Activated CD8-positive, alpha-beta T cell treated with anti-CD3 and anti-CD28 coated beads for 36 hours (primary cell): ENCODE measurements around the gene CHD9. TPM values are rescaled to one million over a fixed set of nuclear protein-coding genes. Genes with fewer than 3 reads are reported as not detected.

Experiments used
- ATAC-seq: fragments of 200-7000 bp; cut with Tn5 transposase; one replicate; pipeline ENCODE4 v1.10.0; 2021; ENCODE audit warnings: mild to moderate bottlenecking, moderate library complexity
- CTCF ChIA-PET: fragments of 350-600 bp; sonication (Branson Sonifier 250); formaldehyde crosslinking; loops from one replicate; lab custom pipeline; 2021; ENCODE audit warnings: antibody characterized with exemption; lab: Charles Lee
- POLR2A ChIA-PET: fragments of 350-600 bp; sonication (Branson Sonifier 250); formaldehyde crosslinking; loops from one replicate; lab custom pipeline; 2021; ENCODE audit warnings: antibody characterized with exemption; lab: Charles Lee
- DNase-seq: peaks from one replicate; pipeline ENCODE4 v3.0.0-alpha.2; 2020
- H3K27ac Mint-ChIP-seq: one replicate; pipeline ENCODE4 v1.8.0; 2021; ENCODE audit warnings: mild to moderate bottlenecking, mixed read lengths
- H3K27me3 Mint-ChIP-seq: one replicate; pipeline ENCODE4 v1.8.0; 2021; ENCODE audit warnings: mixed read lengths
- H3K36me3 Mint-ChIP-seq: one replicate; pipeline ENCODE4 v1.8.0; 2021; ENCODE audit warnings: low read depth, mixed read lengths
- H3K4me1 Mint-ChIP-seq: one replicate; pipeline ENCODE4 v1.8.0; 2021; ENCODE audit warnings: low read depth, mixed read lengths
- H3K4me3 Mint-ChIP-seq: one replicate; pipeline ENCODE4 v1.8.0; 2021; ENCODE audit warnings: mild to moderate bottlenecking, moderate library complexity, mixed read lengths
- H3K9me3 Mint-ChIP-seq: one replicate; pipeline ENCODE4 v1.8.0; 2021; ENCODE audit warnings: mixed read lengths
- CTCF ChIP-seq: fragments of 200-600 bp; IDR thresholded peaks from one replicate; pipeline ENCODE4 v1.8.0; 2022; ENCODE audit warnings: antibody characterized with exemption, mild to moderate bottlenecking
- intact Hi-C: fragments of 100-400 bp; cut with micrococcal nuclease; formaldehyde crosslinking; loops from one replicate; pipeline ENCODE4 v1.10.0; 2022
- total RNA-seq, 2 experiments: library from RNA; stranded (reverse); gene quantifications; one replicate each; pipeline ENCODE4 v1.2.3, GENCODE V29; 2021

Gene CHD9
- total RNA-seq, 2 experiments from 2014 or later: 13.8 to 16.3 TPM

- Mint-ChIP-seq H3K27me3 (no peaks in the 10 kb centered on the region), H3K9me3 (no peaks in the 10 kb centered on the region), H3K4me1 (peaks cover 4% of the 10 kb centered on the region), H3K36me3 (no peaks in the 10 kb centered on the region), H3K27ac (no peak overlapping the region), H3K4me3 (no peak overlapping the region)
- TF ChIP-seq CTCF: no peak
- ChIA-PET POLR2A (no interaction called here), CTCF (no interaction called here)
- intact Hi-C loops: no loop called here
- DNase-seq (no peak), ATAC-seq (no peak)
These were observed 61.0 kb downstream of the CHD9 start for GRCh38 chr16:53115773-53116172.

- no peak overlapping the region for H3K4me3 Mint-ChIP-seq
- intact Hi-C loops: no loop called here
- no peaks in the 10 kb centered on the region for H3K4me1 Mint-ChIP-seq
- DNase-seq (no peak), ATAC-seq (no peak)
- ChIA-PET CTCF (interaction anchor here (1.0 to 1.3 kb wide), 2 partner anchors 8 to 66 kb away, joined by 5 read pairs; partner anchors contain the start of gene CHD9), POLR2A (interaction anchor here (0.6 kb wide), 1 partner anchor 805 kb away, joined by 3 read pairs; no protein-coding TSS in a partner anchor)
- no peaks in the 10 kb centered on the region for H3K27me3 Mint-ChIP-seq
- H3K36me3 Mint-ChIP-seq: no peaks in the 10 kb centered on the region
- H3K9me3 Mint-ChIP-seq: peaks cover 2% of the 10 kb centered on the region
- TF ChIP-seq CTCF: no peak
- H3K27ac Mint-ChIP-seq: no peak overlapping the region
These were observed 66.3 kb downstream of the CHD9 start for GRCh38 chr16:53121043-53121620.

GRCh38 chr16:53121661-53122060, 66.9 kb downstream of the CHD9 start:
- Mint-ChIP-seq H3K27me3 (no peaks in the 10 kb centered on the region), H3K27ac (no peak overlapping the region), H3K4me1 (peaks cover 2% of the 10 kb centered on the region), H3K4me3 (no peak overlapping the region), H3K9me3 (peaks cover 2% of the 10 kb centered on the region), H3K36me3 (no peaks in the 10 kb centered on the region)
- TF ChIP-seq CTCF: no peak
- POLR2A ChIA-PET: interaction anchor here (0.6 kb wide), 1 partner anchor 805 kb away, joined by 3 read pairs; no protein-coding TSS in a partner anchor
- CTCF ChIA-PET: interaction anchor here (1.0 to 1.3 kb wide), 2 partner anchors 8 to 67 kb away, joined by 5 read pairs; partner anchors contain the start of gene CHD9
- intact Hi-C loops: no loop called here
- DNase-seq: no peak
- no peak for ATAC-seq

- Mint-ChIP-seq H3K9me3 (peaks cover 2% of the 10 kb centered on the region), H3K4me1 (peaks cover 2% of the 10 kb centered on the region), H3K4me3 (no peak overlapping the region), H3K36me3 (no peaks in the 10 kb centered on the region), H3K27me3 (no peaks in the 10 kb centered on the region), H3K27ac (no peak overlapping the region)
- no peak for TF ChIP-seq CTCF
- DNase-seq (no peak), ATAC-seq (no peak)
- ChIA-PET CTCF (interaction anchor here (2.0 kb wide), 1 partner anchor 69 kb away, joined by 5 read pairs; the partner anchor contains the start of gene CHD9), POLR2A (interaction anchor here (0.7 kb wide), 1 partner anchor 26 kb away, joined by 5 read pairs; no protein-coding TSS in a partner anchor)
- intact Hi-C loops: no loop called here
These were observed 69.0 kb downstream of the CHD9 start for GRCh38 chr16:53123747-53124146.

- ATAC-seq (no peak), DNase-seq (no peak)
- Mint-ChIP-seq H3K9me3 (peaks cover 2% of the 10 kb centered on the region), H3K4me1 (peaks cover 8% of the 10 kb centered on the region), H3K27ac (no peak overlapping the region), H3K27me3 (no peaks in the 10 kb centered on the region), H3K36me3 (no peaks in the 10 kb centered on the region), H3K4me3 (no peak overlapping the region)
- POLR2A ChIA-PET: no interaction called here
- CTCF ChIA-PET: interaction anchor here (1.0 kb wide), 1 partner anchor 33 kb away, joined by 3 read pairs; no protein-coding TSS in a partner anchor
- no peak for TF ChIP-seq CTCF
- intact Hi-C loops: no loop called here
These were observed 71.6 kb downstream of the CHD9 start for GRCh38 chr16:53126390-53126789.
